ENCODE results near the gene ATRIP.

The ATRIP gene

DNA sequence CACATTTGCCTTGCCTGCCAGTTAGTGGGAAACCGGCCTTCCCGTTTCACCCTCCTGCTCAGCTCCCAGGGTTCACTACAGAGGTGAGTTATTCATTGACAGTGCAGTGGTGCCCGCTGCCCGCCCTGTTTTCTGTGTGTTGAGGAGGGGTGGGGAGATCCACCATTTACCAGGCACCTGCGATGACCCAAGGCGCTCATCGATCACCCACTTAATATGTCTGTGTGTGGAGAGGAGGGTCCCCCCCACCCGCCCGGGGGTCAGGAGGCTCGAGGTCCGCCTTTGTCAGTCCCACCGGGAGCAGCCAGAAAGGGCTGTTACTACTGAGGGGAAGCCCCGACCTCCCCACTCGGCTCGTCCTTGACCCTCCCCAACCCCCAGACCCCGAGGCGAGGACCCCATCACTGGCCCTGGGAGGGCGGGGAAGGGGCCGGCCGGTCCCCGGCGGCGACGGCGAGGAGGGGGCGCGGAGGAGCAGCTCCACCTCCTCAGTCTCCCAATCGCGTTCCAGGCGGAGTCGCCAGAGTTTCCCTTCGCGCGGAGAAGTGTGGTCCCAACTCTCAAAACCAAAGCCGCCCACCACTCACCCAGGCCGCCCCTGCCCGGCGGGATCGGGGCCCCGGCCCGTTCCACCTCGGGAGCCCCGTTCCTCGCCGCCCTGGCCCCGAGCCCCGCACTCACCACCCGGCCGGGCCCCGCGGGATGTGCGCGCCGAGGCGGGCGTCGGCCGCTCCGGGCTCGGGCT is 17.8 kb upstream of the ATRIP start:
- no peak for DNase-seq (ENCODE audit: low read depth)
- TF ChIP-seq, protein P1, sequence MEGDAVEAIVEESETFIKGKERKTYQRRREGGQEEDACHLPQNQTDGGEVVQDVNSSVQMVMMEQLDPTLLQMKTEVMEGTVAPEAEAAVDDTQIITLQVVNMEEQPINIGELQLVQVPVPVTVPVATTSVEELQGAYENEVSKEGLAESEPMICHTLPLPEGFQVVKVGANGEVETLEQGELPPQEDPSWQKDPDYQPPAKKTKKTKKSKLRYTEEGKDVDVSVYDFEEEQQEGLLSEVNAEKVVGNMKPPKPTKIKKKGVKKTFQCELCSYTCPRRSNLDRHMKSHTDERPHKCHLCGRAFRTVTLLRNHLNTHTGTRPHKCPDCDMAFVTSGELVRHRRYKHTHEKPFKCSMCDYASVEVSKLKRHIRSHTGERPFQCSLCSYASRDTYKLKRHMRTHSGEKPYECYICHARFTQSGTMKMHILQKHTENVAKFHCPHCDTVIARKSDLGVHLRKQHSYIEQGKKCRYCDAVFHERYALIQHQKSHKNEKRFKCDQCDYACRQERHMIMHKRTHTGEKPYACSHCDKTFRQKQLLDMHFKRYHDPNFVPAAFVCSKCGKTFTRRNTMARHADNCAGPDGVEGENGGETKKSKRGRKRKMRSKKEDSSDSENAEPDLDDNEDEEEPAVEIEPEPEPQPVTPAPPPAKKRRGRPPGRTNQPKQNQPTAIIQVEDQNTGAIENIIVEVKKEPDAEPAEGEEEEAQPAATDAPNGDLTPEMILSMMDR (IDR thresholded peaks at IDR 0.05; ENCODE audit: insufficient read depth, low read depth, low read length, missing control alignments), result no peak
- H3K4me3 ChIP-seq (ENCODE audit: low read depth, low read length), result peak overlapping the region; percentile 60

DNA sequence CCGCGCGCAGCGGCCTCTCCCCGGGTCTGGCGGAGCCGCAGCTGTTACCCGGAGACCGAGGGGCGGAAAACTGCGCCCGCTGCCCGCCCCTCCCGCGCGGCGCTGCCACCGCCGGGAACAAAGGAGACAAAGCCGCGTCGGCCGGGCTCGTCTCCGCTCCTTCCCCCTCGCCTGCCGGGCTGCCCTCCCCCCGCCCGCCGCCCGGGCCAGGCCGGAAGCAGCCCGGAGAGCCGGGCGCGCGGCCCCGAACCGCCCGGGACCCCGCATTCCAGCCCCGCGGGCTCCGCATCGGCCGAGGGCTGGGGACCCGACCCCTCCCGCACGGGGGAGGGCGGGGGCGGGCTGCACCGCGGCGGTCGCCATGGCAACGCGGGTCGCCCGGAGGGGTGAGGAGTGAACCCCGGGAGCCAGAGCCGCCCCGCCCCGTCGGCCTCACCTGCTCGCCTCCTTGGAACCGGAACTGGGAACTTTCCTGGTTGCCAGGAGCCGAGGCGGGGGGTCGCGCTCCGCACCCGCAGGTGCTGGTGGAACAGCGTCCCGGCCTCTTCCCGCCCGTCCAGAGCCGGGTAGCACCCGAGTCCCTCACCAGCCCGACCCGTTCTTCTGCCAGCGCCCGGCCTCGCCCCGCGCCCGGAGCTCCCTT is 17.1 kb upstream of the ATRIP start:
- TF ChIP-seq, protein P1 (IDR thresholded peaks at IDR 0.05; ENCODE audit: insufficient read depth, low read depth, low read length, missing control alignments), result no peak
- peak overlapping the region; percentile 60 for H3K4me3 ChIP-seq (ENCODE audit: low read depth, low read length)
- DNase-seq (ENCODE audit: low read depth), result peak; percentile 52

DNA sequence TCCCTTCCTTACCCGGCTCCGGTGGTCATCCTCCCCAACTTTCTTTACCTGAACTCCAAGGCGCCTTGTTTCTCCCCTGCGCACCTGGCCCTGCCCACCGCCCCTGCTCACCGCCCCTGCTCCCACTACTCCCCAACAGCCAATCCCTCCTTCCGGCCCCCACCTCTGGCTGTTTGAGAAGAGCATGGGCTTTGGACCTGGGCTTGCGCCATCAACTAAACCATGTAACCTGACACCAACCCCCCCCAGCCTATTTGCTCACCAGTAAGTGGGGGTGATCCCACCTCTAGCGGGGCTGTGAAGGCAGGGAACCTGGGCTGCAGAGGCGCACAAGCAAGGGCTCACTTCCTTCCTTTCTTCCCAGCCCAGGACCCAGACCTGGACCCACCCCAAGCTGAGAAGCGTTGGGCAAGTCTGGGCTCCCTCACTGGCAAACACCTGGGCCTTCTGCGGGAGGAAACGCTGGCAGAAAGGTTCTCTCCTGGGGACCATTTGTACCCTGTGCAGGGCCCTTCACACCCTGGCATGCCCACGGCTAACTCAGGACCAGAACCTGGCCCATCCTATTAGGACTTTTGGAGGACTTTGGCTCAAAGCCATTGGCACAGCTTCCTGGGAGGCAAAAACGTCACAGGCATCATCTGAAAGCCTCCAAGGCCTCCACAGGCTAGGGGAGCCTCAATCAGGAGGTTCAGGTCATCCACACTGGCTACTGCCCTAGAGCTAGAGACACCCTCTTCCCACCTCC is 16.4 kb upstream of the ATRIP start, which contains the start of gene PLXNB1:
Gene PLXNB1, minus strand, starts transcription at position 127 of the 748 bp plus-strand sequence. CDS start 5,475 bp downstream, outside the sequence.
- no peak for DNase-seq (ENCODE audit: low read depth)
- TF ChIP-seq, protein P1 (IDR thresholded peaks at IDR 0.05; ENCODE audit: insufficient read depth, low read depth, low read length, missing control alignments), result no peak
- peak within 1 kb of the TSS; percentile 60 for H3K4me3 ChIP-seq (ENCODE audit: low read depth, low read length)

DNA sequence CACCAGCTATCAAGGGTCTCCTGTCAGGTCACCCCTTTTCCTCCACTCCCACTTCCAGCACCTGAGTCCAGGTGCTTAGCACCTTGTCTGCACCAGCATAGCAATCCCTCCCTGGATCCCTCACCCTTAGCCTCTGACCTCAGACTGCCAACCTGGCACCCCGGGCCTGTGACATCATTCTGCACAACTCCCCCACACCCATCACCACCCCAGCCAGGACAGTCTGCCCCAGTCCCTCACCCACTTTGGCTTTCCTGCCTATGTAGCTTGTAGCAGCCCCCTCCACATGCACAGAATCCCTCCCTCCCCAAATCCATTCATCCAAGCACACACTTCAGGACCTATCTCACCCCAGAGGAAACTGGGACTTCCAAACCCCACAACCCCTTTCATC is 15.8 kb upstream of the ATRIP start:
- DNase-seq (ENCODE audit: low read depth), result no peak
- TF ChIP-seq, protein P1 (IDR thresholded peaks at IDR 0.05; ENCODE audit: insufficient read depth, low read depth, low read length, missing control alignments), result no peak
- no peak overlapping the region for H3K4me3 ChIP-seq (ENCODE audit: low read depth, low read length)

DNA sequence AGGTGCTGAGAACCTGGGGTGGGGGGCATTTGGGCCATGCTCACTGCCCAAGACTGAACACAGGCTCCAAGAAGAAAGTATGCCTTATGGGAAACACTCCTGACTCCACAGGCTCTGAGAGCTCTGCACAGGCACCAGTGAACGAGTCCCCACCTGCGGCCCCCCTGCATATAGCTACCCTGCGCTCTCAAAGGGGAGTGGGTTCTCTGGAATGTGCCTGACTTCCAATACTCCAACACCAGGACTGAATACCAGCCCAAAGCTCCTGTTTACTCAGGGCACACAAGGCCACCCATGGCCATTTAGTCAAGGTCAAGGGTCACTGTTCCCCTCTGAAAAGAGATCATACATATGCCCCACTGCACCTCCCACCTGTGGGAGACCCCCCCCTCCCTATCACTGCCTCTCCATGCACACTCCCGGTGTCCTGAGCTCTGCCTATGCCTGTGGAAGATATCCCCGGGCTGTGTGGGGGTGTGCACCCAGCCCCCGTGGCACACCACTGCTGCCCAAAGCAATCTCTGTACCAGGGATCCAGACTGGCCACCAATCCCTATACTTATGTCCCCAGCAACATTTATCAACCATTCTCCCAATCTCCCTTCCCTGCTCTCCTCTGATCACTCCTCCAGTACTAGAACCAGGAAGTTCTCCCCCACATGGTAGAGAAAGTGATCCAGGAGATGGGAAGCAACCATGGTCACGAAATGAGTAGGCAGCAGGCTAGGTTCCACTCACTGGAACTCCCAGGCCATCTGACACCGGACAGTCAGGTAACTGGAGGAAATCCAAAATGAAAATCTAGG is 15.1 kb upstream of the ATRIP start:
- TF ChIP-seq, protein P1 (IDR thresholded peaks at IDR 0.05; ENCODE audit: insufficient read depth, low read depth, low read length, missing control alignments), result no peak
- no peak for DNase-seq (ENCODE audit: low read depth)
- no peak overlapping the region for H3K4me3 ChIP-seq (ENCODE audit: low read depth, low read length)
